ENCODE measurements around the gene SLC8A1.

- TF ChIP-seq CTCF (IDR thresholded peaks at IDR 0.05) (no peak), POLR2A (IDR thresholded peaks at IDR 0.05) (no peak), EP300 (IDR thresholded peaks at IDR 0.05) (no peak), POLR2AphosphoS5 (IDR thresholded peaks at IDR 0.05) (no peak)
Observed at GRCh38 chr2:40158781-40159180, 293.1 kb downstream of the SLC8A1 start.
